ENCODE data around the gene DDX25. TPM values are rescaled to one million over a fixed set of nuclear protein-coding genes. Genes with fewer than 3 reads are reported as not detected.

The DDX25 gene
- total and polyA plus RNA-seq, 10 of the 15 experiments (the other 5 are each of a cell fraction or from before 2014, with no cell fraction given): 0.05 TPM; not detected in 9

DNA sequence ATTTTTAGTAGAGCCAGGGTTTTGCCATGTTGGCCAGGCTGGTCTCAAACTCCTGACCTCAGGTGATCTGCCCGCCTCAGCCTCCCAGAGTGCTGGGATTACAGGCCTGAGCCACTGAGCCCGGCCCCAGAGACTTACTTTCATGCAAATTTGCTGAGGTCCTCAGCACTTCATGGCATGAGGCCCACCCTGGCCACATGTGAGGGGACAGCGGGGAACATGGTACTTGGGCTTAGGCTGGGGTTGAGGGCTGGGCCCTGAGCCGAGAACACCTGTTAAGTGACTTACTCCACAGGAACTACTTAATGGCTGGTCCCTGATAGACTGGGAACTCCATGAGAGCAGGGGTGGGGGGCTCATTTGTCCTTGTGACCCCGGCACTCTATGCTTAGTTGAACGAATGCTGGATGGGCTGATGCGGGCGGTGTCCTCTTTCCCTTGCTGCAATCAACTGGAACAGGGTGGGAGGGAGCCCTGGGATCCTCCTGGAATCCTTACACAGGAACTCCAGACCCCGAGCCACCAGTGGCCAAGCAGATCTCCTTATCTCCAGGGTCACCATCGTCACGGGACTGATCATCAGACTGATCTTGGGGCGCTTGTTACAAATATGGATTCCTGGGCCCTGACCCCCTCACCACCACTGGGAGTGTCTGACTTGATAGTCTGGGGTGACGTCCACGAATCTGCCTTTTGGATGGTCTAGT lies 42.6 kb downstream of the DDX25 start:
- H3K27ac ChIP-seq (ENCODE audit: control insufficient read depth, insufficient read depth): no peak overlapping the region
- DNase-seq (ENCODE audit: low read depth, low spot score) (no peak), FAIRE-seq (no peak), ATAC-seq (no peak)
- no peak overlapping the region for H3K4me2 ChIP-seq (ENCODE audit: control insufficient read depth, insufficient read depth)
- in situ Hi-C loops (cut with MboI): no loop called here
- SMC1A ChIA-PET (ENCODE audit: uncharacterized antibody, unreplicated experiment): no interaction called here
- WGBS (ENCODE audit: insufficient coverage, insufficient replicate concordance, low lambda C conversion rate, missing lambda C conversion rate): 20% methylated on average over 14 of the region's 14 CpGs
- H3K4me1 ChIP-seq (ENCODE audit: control insufficient read depth, insufficient read depth, low read length): no peaks in the 10 kb centered on the region
- no peak overlapping the region for H2AFZ ChIP-seq (ENCODE audit: control insufficient read depth, low read depth, low read length)
- POLR2A ChIA-PET: no interaction called here
- H4K20me1 ChIP-seq (ENCODE audit: control insufficient read depth, insufficient read depth): no peaks in the 10 kb centered on the region
- H3K9ac ChIP-seq (ENCODE audit: control insufficient read depth, insufficient read depth, low read length): no peak overlapping the region
- intact Hi-C loops (cut with micrococcal nuclease; ENCODE audit: unreplicated experiment): no loop called here
- H3K9me3 ChIP-seq (replicated peaks; ENCODE audit: control insufficient read depth, insufficient read depth, low read length): no peaks in the 10 kb centered on the region
- no peaks in the 10 kb centered on the region for H3K79me2 ChIP-seq (ENCODE audit: control insufficient read depth, insufficient read depth, low read length)
- RAD21 ChIA-PET (ENCODE audit: unreplicated experiment): no interaction called here
- no TSS peak for BruUV-seq (replicated peaks)
- no peaks in the 10 kb centered on the region; a peak in 1 of 4 replicates for H3K27me3 ChIP-seq (replicated peaks in 1 of 2; ENCODE audit: control insufficient read depth in 2 of 2, insufficient read depth in 2 of 2, low read length in 1 of 2)
- no peak overlapping the region for H3K4me3 ChIP-seq
- H3K36me3 ChIP-seq (ENCODE audit: control insufficient read depth in 2 of 2, insufficient read depth in 2 of 2, low read length in 1 of 2): no peaks in the 10 kb centered on the region
- CTCF ChIA-PET: interaction anchor here (12.1 kb wide), 1 partner anchor 244 kb away, joined by 220 read pairs; no protein-coding TSS in a partner anchor
- TF ChIP-seq, protein P1, sequence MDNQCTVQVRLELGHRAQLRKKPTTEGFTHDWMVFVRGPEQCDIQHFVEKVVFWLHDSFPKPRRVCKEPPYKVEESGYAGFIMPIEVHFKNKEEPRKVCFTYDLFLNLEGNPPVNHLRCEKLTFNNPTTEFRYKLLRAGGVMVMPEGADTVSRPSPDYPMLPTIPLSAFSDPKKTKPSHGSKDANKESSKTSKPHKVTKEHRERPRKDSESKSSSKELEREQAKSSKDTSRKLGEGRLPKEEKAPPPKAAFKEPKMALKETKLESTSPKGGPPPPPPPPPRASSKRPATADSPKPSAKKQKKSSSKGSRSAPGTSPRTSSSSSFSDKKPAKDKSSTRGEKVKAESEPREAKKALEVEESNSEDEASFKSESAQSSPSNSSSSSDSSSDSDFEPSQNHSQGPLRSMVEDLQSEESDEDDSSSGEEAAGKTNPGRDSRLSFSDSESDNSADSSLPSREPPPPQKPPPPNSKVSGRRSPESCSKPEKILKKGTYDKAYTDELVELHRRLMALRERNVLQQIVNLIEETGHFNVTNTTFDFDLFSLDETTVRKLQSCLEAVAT (IDR thresholded peaks at IDR 0.05): no peak
- TF ChIP-seq, protein P2, sequence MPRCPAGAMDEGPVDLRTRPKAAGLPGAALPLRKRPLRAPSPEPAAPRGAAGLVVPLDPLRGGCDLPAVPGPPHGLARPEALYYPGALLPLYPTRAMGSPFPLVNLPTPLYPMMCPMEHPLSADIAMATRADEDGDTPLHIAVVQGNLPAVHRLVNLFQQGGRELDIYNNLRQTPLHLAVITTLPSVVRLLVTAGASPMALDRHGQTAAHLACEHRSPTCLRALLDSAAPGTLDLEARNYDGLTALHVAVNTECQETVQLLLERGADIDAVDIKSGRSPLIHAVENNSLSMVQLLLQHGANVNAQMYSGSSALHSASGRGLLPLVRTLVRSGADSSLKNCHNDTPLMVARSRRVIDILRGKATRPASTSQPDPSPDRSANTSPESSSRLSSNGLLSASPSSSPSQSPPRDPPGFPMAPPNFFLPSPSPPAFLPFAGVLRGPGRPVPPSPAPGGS (IDR thresholded peaks at IDR 0.05; ENCODE audit: borderline replicate concordance, insufficient read depth, low read depth, low read length, poor library complexity, severe bottlenecking): no peak
- no peak for TF ChIP-seq BACH1 (IDR thresholded peaks at IDR 0.05; ENCODE audit: borderline replicate concordance)
- no peak for TF ChIP-seq MEF2B (IDR thresholded peaks at IDR 0.05; ENCODE audit: partially characterized antibody, poor library complexity, severe bottlenecking)
- TF ChIP-seq KDM1A (IDR thresholded peaks at IDR 0.05; ENCODE audit: borderline replicate concordance): no peak
- TF ChIP-seq GATAD2B (conservative IDR thresholded peaks at IDR 0.05; ENCODE audit: low read depth): no peak
- TF ChIP-seq RCOR1 (conservative IDR thresholded peaks at IDR 0.05; ENCODE audit: low read depth, low read length): no peak
- no peak for TF ChIP-seq CEBPB (IDR thresholded peaks at IDR 0.05; ENCODE audit: borderline replicate concordance in 1 of 2, low read depth in 2 of 2, low read length in 2 of 2)
- TF ChIP-seq JUNB (IDR thresholded peaks at IDR 0.05): no peak
- TF ChIP-seq IRF4 (IDR thresholded peaks at IDR 0.05; ENCODE audit: low read depth, low read length): no peak
- no peak for TF ChIP-seq HDAC2 (IDR thresholded peaks at IDR 0.05)
- TF ChIP-seq CREM (IDR thresholded peaks at IDR 0.05; ENCODE audit: low read depth): no peak
- TF ChIP-seq POLR2A (IDR thresholded peaks at IDR 0.05; ENCODE audit: low read depth, low read length): no peak
- TF ChIP-seq TCF7 (IDR thresholded peaks at IDR 0.05; ENCODE audit: borderline replicate concordance): no peak
- TF ChIP-seq, protein P3, sequence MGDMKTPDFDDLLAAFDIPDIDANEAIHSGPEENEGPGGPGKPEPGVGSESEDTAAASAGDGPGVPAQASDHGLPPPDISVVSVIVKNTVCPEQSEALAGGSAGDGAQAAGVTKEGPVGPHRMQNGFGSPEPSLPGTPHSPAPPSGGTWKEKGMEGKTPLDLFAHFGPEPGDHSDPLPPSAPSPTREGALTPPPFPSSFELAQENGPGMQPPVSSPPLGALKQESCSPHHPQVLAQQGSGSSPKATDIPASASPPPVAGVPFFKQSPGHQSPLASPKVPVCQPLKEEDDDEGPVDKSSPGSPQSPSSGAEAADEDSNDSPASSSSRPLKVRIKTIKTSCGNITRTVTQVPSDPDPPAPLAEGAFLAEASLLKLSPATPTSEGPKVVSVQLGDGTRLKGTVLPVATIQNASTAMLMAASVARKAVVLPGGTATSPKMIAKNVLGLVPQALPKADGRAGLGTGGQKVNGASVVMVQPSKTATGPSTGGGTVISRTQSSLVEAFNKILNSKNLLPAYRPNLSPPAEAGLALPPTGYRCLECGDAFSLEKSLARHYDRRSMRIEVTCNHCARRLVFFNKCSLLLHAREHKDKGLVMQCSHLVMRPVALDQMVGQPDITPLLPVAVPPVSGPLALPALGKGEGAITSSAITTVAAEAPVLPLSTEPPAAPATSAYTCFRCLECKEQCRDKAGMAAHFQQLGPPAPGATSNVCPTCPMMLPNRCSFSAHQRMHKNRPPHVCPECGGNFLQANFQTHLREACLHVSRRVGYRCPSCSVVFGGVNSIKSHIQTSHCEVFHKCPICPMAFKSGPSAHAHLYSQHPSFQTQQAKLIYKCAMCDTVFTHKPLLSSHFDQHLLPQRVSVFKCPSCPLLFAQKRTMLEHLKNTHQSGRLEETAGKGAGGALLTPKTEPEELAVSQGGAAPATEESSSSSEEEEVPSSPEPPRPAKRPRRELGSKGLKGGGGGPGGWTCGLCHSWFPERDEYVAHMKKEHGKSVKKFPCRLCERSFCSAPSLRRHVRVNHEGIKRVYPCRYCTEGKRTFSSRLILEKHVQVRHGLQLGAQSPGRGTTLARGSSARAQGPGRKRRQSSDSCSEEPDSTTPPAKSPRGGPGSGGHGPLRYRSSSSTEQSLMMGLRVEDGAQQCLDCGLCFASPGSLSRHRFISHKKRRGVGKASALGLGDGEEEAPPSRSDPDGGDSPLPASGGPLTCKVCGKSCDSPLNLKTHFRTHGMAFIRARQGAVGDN (IDR thresholded peaks at IDR 0.05): no peak

Measured in GM12878 (cell line).